EH (cell line): ENCODE measurements around the gene MED15.
"Not testable (repeated sequence)": the region's sequence is repeated elsewhere in the genome, so short reads cannot be mapped to it uniquely, and the experiment has no call there.

Experiments
- DNase-seq: peaks from one replicate; pipeline ENCODE4 v3.0.0-alpha.2; 2015; ENCODE audit warnings: low read depth

Gene MED15

DNA sequence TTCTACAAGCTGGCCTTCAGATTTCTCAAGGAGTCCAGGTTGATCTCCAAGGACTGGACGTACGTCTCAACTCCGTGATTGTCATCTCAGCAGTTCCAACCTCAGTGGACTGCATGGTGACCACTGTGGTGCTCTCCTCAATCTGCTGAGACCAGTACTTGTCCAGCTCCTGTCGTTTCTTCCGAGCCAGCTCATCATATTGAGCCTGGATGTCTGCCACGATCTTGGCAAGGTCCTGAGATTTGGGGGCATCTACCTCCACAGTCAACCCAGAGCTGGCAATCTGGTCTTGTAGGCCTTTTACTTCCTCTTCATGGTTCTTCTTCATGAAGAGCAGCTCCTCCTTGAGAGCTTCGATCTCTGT is 24.3 kb upstream of the MED15 start:
- not testable (repeated sequence) for DNase-seq

DNA sequence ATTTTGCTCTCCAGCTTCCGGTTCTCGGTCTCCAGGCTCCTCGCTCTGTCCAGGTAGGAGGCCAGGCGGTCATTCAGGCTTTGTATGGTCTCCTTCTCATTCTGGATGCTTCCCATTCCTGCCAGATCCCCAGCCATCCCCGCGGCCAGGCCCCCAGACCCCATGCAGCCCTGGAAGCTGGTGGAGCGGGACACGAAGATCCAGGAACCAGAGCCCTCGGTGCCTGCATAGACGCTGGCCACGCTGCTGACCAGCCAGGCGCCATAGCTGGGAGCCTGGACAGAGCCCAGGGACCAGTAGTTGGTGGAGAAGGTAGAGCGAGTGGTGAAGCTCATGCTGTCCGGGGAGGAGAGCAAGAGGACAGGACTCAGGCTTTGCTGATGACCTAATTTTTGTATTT is 23.6 kb upstream of the MED15 start:
- no peak for DNase-seq

DNA sequence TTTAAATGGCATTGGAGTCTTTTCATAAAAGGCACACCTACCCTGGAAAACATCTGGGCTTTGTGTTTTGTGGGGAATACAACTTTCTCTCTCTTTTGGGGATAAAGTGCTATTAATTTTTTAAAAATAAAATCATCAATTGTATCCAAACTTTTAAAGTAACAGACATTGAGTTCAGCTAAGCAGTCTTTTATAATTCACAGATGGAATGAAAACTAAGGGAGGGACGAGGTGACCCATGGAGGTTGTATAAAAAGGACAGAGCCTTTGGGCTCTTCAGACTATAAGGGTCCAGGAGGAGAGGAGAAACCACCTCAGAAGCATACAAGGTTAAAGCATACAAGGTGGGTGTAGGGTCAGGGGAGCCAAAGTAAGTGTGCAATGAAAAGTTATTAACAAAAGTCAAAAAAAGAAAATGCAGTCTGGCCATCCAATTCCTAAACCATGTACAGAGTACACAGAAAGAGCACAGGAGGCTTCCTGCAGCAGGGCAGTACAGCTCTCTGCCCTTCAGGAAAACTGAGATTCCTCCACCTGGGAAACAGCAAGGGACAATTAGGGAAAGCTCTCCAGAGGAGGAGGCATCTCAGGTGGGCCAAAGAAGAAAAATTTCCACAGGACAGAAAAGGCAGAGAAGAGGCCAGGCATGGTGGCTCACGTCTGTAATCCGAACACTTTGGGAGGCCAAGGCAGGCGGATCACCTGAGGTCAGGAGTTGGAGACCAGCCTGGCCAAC is 22.3 kb upstream of the MED15 start:
- DNase-seq = no peak

- DNase-seq = peak; percentile 46
Observed at GRCh38 chr22:20486229-20486628, 21.2 kb upstream of the MED15 start.

DNA sequence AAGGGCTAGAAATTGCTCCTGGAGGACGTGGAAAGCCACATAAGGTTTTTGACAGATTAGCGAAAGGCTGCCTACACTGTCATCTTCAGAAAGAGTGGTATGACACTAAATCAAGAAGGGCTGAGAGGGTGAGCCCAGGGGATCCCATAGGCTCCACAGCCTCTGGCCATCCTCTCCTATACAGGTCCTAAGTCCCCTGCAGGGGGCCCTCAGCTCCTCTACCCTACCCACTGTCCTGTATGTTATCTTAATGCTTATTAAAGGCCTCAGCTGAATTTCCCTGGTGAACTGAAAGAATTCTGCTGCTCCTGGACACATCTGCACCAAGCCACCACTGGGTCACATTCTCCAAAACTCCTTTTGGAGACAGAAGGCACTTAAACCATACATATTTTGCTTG is 19.7 kb upstream of the MED15 start:
- no peak for DNase-seq

GRCh38 chr22:20488946-20489345 is 18.5 kb upstream of the MED15 start:
- no peak for DNase-seq

DNA sequence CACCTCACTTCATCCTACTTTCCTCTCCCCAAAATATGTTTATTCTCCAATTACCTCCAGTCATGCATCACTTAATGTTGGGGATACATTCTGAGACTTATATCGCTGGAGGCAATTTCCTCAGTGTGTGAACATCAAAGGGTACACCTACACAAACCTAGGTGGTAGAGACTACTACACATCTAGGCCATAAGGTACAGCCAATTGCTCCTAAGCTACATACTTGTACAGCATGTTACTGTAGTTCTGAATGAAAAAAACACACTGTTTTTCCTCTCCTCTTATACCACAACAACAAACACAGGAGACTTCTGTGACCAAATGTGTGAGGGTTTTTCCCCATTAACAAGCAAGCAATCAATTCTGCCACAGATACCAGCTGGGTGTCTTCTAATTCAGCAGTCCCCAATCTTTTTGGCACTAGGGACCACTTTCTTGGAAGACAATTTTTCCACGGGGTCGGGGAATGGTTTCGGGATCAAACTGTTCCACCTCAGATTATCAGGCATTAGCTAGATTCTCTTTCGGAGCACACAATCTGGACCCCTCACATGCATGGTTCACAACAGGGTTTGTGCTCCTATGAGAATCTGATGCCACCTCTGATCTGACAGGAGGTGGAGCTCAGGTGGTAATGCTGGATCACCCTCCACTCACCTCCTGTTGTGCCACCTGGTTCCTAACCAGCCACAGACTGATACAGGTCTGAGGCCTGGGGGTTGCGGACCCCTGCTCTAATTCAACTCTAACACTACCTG is 17.0 kb upstream of the MED15 start:
- no peak for DNase-seq

DNA sequence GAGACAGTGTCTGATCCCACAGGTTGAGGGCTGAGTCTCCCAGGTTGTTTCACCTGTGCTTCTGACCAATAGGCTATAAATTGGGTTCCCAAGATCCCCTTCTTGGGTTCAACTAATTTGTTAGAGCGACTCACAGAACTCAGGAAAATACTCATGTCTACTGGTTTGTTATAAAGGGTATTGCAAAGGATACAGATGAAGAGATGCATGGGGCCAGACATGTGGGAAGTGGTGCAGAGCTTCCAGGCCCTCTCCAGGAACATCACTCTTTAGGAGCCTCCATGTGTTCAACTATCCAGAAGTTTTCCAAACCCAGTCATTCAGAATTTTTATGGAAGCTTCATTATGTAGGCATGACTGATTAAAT is 16.5 kb upstream of the MED15 start:
- DNase-seq = no peak

DNA sequence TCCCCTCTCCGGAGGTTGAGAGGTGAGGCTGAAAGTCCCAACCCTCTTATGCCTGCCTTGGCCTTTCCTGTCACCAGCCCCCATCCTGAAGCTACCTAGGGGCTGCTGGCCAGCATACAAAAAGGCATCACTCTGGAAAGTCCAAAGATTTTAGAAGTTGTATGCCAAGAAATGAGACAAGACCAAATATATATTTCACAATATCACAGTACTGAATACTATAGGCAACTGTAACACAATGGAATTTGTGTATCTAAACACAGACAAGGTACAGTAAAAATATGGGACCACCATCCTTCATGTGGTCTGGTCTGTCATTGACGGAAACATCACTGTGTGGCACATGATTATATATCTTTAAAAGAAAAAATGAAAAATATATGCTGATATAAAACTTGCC is 16.1 kb upstream of the MED15 start:
- no peak for DNase-seq

DNA sequence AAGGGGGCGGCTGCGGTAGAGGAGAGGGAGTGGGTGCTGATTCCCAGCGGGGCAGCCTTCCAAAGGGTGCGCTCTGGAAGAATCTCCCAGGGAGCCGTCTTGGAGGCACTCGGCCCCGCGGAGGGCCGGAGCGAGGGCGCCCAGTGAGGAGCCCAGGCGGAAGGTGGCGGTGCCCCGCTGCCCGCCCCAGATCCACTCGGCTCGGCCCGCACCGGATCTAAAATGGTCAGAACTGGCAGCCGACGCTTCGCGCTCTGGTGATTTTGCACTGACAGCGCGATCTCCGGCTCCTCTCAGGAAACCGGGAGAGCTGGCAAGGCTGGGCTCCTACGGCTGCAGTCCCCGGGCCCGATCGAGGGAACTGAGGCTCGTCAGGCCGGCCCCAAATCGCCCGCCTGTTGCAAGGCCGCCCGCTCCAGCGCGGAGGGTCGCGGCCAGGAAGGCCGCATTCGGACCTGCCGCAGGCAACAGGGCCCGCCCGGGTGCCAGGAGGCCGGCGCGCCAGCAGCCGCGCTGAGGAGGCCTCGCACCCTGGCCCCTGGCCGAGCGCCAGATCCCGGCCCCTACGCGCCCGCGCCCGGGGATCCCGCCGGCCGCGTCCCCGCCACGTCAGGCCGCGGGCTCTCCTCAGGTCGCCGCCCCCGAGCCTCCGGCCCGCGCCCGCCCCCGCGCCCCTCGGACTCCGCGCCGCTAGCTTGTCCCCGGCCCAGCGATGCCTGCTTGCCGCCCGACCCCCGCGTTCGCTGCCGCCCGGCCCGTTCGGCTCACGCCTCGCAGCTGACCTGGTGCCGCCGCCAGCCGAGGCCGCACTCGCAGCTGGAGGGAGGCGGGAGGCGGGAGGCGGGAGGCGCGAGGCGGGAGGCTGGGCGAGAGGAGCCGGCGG is 12.2 kb upstream of the MED15 start, which contains the start of gene KLHL22:
Gene KLHL22, minus strand, starts transcription at position 818 of the 883 bp plus-strand sequence. CDS start 6,584 bp downstream, outside the sequence.
- peak; percentile 50 for DNase-seq

- peak; percentile 91 for DNase-seq
Observed at GRCh38 chr22:20495861-20496681, 11.3 kb upstream of the MED15 start.

GRCh38 chr22:20497426-20497825 is 10.0 kb upstream of the MED15 start:
- no peak for DNase-seq

DNA sequence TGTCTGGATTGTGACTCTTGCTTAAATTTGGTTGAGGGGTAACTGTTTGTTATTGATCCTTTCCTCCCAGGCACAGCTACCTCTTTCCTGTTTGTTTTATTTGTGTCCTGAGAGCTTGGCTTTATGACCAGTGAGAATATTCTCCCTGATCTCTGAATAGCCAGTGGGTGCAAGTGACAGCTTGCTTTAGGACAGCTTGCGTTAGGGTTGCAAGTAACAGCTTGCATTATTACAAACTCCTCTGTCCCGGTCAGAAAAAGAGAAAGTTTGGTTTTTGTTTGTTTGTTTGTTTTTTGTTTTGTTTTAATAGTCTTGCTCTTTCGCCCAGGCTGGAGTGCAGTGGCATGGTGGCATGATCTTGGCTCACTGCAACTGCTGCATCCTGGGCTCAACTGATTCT is 8.5 kb upstream of the MED15 start:
- no peak for DNase-seq

DNA sequence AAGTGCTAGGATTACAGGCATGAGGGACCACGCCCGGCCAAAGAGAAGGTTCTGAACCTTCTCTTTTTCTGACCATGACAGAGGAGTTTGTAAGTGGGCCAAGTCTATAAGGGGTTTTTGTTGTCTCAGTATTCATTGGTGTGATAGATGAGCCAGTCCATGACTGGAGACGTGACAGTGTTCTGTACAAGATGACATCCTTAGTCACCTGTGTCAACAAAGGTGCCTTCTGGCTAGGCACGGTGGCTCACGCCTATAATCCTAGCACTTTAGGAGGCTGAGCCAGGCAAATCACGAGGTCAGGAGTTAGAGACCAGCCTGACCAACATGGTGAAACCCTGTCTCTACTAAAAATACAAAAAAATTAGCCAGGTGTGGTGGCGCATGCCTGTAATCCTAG is 7.6 kb upstream of the MED15 start:
- DNase-seq = no peak

DNA sequence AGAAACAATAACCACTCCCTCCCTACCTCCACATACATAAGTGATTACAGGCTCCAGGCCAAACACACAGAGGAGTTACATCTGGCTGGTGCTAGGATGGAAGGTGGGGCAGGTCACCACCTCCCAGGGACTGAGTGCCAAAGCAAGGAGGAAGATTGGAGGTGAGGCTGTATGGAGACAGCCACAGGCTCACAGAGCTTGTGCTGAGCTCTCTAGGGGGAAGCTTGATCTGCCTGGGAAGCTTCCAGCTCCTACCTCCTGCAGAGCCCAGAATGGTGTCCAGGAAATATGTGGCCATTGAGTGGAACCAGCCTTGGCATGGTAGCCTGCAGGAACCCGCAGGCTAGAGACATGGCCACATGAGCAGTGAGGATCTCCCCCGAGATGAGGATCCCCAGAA is 3.6 kb upstream of the MED15 start:
- peak; percentile 67 for DNase-seq

- DNase-seq = peak; percentile 92
Observed at GRCh38 chr22:20504293-20504922, 3.0 kb upstream of the MED15 start.

- DNase-seq = no peak
Observed at GRCh38 chr22:20506543-20507252, 712 bp upstream of the MED15 start.

DNA sequence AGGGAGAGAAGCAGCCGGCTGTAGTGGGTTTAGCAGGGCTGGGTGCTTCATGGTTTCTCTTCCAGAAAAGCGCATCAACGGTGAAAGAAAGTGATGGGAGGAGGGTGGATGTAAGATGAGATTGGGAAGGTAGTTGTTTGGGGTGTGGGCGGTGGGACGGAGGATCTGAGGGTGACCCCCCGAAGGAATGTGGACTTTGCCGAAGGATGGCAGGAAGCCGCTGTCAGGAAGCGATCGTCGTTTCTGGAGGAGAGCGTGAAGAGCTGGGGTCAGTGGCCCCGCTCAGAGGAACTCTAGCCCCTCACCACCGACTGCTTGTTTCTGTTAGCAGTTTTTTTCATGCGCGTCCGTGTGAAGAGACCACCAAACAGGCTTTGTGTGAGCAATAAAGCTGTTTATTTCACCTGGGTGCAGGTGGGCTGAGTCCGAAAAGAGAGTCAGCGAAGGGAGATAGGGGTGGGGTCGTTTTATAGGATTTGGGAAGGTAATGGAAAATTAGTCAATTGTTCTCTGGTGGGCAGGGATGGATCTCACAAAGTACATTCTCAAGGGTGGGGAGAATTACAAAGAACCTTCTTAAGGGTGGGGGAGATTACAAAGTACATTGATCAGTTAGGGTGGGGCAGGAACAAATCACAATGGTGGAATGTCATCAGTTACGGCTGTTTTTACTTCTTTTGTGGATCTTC is 801 bp downstream of the MED15 start:
- not testable (repeated sequence) for DNase-seq

DNA sequence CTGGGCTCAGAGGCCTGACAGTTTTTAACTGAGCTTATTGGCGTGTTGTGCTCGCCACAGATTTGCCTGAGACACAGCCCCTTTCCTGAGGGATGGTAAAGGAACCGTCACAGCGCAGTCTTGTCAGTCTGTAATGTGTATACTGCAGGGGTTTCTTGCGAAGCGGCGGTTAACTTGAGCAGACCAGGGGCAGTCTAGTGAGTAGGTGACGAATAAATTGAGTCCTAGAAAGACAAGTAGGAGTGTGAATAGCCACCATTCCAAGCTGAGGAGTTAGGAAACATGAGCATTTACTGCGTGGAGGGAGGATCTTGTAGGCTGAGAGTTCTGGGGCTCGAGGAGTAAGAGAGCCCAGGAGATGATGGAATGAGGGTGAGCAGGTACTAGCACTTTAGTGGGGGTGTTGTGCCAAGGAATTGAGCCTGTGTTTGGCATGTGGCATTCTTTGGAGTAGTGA is 1.4 kb downstream of the MED15 start:
- DNase-seq = peak; percentile 30
